HEK293 (cell line): ENCODE measurements around the gene IGFBP2.

Experiments
- CTCF ChIA-PET: fragments of 350-600 bp; formaldehyde crosslinking; extraction: SDS; loops from one replicate; lab custom pipeline; 2021; ENCODE audit warnings: antibody characterized with exemption; lab: Yijun Ruan, JAX
- POLR2A ChIA-PET: fragments of 300-600 bp; formaldehyde crosslinking; extraction: SDS; loops from one replicate; lab custom pipeline; 2020; ENCODE audit warnings: antibody characterized with exemption, inconsistent platforms; lab: Yijun Ruan, JAX
- H3K27ac ChIP-seq: fragments of 200-500 bp; sonication (Bioruptor generic); 2 replicates; pipeline ENCODE4 v1.5.1; 2014; ENCODE audit warnings: low read depth, low read length, control low read depth, inconsistent platforms; ENCODE audit errors: extremely low read depth
- H3K36me3 ChIP-seq, 2 experiments: fragments of 200-500 bp in 1 of 2; sonication (Bioruptor generic) in 1 of 2; 1 replicate in 1 of 2; 2 replicates in 1 of 2; pipeline ENCODE4 v1.5.1; 2014 to 2017; ENCODE audit warnings: inconsistent platforms in 2 of 2, low read length in 2 of 2; ENCODE audit not compliant: control insufficient read depth in 2 of 2, insufficient read depth in 1 of 2
- H3K4me1 ChIP-seq: fragments of 200-500 bp; sonication (Bioruptor generic); 2 replicates; pipeline ENCODE4 v1.5.1; 2014; ENCODE audit warnings: mild to moderate bottlenecking, low read length, inconsistent platforms; ENCODE audit not compliant: control insufficient read depth, insufficient read depth
- H3K4me3 ChIP-seq: 2 replicates; pipeline ENCODE4 v1.5.1; 2011; ENCODE audit warnings: low read depth, mild to moderate bottlenecking, control low read depth, low read length, moderate library complexity
- H3K9me3 ChIP-seq: fragments of 200-500 bp; sonication (Bioruptor generic); 2 replicates; pipeline ENCODE4 v1.5.1; 2014; ENCODE audit warnings: low read depth, low read length, inconsistent platforms; ENCODE audit not compliant: control insufficient read depth, insufficient read depth
- GLI2 ChIP-seq: fragments of 450-650 bp; formaldehyde crosslinking; IDR thresholded peaks from 2 replicates; pipeline ENCODE4; 2017; ENCODE audit warnings: missing biosample characterization, missing genetic modification characterization, low read depth, borderline replicate concordance
- GLI4 ChIP-seq: fragments of 450-650 bp; formaldehyde crosslinking; IDR thresholded peaks from 2 replicates; pipeline ENCODE4 v1.5.1; 2016; ENCODE audit warnings: missing biosample characterization, missing genetic modification characterization
- KLF7 ChIP-seq: fragments of 450-650 bp; formaldehyde crosslinking; IDR thresholded peaks from 2 replicates; pipeline ENCODE4 v1.5.1; 2016; ENCODE audit warnings: missing biosample characterization, missing genetic modification characterization, borderline replicate concordance
- KLF9 ChIP-seq: fragments of 450-650 bp; formaldehyde crosslinking; IDR thresholded peaks from 2 replicates; pipeline ENCODE4 v1.5.1; 2016; ENCODE audit warnings: missing biosample characterization, missing genetic modification characterization, low read depth
- SALL2 ChIP-seq: fragments of 450-650 bp; formaldehyde crosslinking; IDR thresholded peaks from 2 replicates; pipeline ENCODE4 v1.5.0; 2017; ENCODE audit warnings: missing biosample characterization, mild to moderate bottlenecking, missing genetic modification characterization, borderline replicate concordance
- ZBTB17 ChIP-seq: fragments of 450-650 bp; formaldehyde crosslinking; IDR thresholded peaks from 2 replicates; pipeline ENCODE4 v1.5.1; 2016; ENCODE audit warnings: missing biosample characterization, missing genetic modification characterization
- ZEB2 ChIP-seq: fragments of 450-650 bp; formaldehyde crosslinking; IDR thresholded peaks from 2 replicates; pipeline ENCODE4 v1.5.1; 2016; ENCODE audit warnings: missing biosample characterization, missing genetic modification characterization
- ZFP3 ChIP-seq: fragments of 450-650 bp; formaldehyde crosslinking; IDR thresholded peaks from 2 replicates; pipeline ENCODE4 v1.5.1; 2016; ENCODE audit warnings: low read depth, missing biosample characterization, missing genetic modification characterization
- ZNF10 ChIP-seq: fragments of 450-650 bp; formaldehyde crosslinking; IDR thresholded peaks from 2 replicates; pipeline ENCODE4 v1.5.1; 2017; ENCODE audit warnings: missing biosample characterization, missing genetic modification characterization
- ZNF24 ChIP-seq: fragments of 450-650 bp; formaldehyde crosslinking; IDR thresholded peaks from 2 replicates; pipeline ENCODE4 v1.5.1; 2016; ENCODE audit warnings: missing biosample characterization, missing genetic modification characterization
- ZNF266 ChIP-seq: fragments of 450-650 bp; formaldehyde crosslinking; IDR thresholded peaks from 2 replicates; pipeline ENCODE4 v1.5.1; 2016; ENCODE audit warnings: missing biosample characterization, missing genetic modification characterization, low read depth
- ZNF394 ChIP-seq: fragments of 450-650 bp; formaldehyde crosslinking; IDR thresholded peaks from 2 replicates; pipeline ENCODE4 v1.5.1; 2016; ENCODE audit warnings: missing biosample characterization, missing genetic modification characterization, mild to moderate bottlenecking, moderate library complexity, borderline replicate concordance
- ZNF610 ChIP-seq: fragments of 450-650 bp; formaldehyde crosslinking; IDR thresholded peaks from 2 replicates; pipeline ENCODE4 v1.5.1; 2016; ENCODE audit warnings: missing biosample characterization, missing genetic modification characterization, borderline replicate concordance
- ZNF624 ChIP-seq: fragments of 450-650 bp; formaldehyde crosslinking; IDR thresholded peaks from 2 replicates; pipeline ENCODE4 v1.5.1; 2017; ENCODE audit warnings: missing biosample characterization, missing genetic modification characterization
- ZNF626 ChIP-seq: fragments of 450-650 bp; sonication (Bioruptor Pico); formaldehyde crosslinking; IDR thresholded peaks from 2 replicates; pipeline ENCODE4 v1.5.1; 2018; ENCODE audit warnings: missing biosample characterization, missing genetic modification characterization, inconsistent platforms
- ZNF660 ChIP-seq: fragments of 450-650 bp; IDR thresholded peaks from 2 replicates; pipeline ENCODE4 v1.5.1; 2018; ENCODE audit warnings: missing biosample characterization, mild to moderate bottlenecking, missing genetic modification characterization
- ZNF707 ChIP-seq: fragments of 450-650 bp; formaldehyde crosslinking; IDR thresholded peaks from 2 replicates; pipeline ENCODE4 v1.5.1; 2016; ENCODE audit warnings: missing biosample characterization, missing genetic modification characterization
- ZNF830 ChIP-seq: fragments of 450-650 bp; IDR thresholded peaks from 2 replicates; pipeline ENCODE4 v1.5.0; 2018; ENCODE audit warnings: missing biosample characterization, missing genetic modification characterization, low read depth, mild to moderate bottlenecking, moderate library complexity
- TF ChIP-seq, protein P1 (sequence below): fragments of 450-650 bp; formaldehyde crosslinking; IDR thresholded peaks from 2 replicates; pipeline ENCODE4 v1.5.1; 2017; ENCODE audit warnings: missing biosample characterization, missing genetic modification characterization
- TF ChIP-seq, protein P2 (sequence below): fragments of 450-650 bp; formaldehyde crosslinking; IDR thresholded peaks from 2 replicates; pipeline ENCODE4 v1.5.1; 2017; ENCODE audit warnings: missing biosample characterization, missing genetic modification characterization
- TF ChIP-seq, protein P3 (sequence below): fragments of 450-650 bp; formaldehyde crosslinking; IDR thresholded peaks from 2 replicates; pipeline ENCODE4 v1.5.1; 2016; ENCODE audit warnings: missing biosample characterization, missing genetic modification characterization

The IGFBP2 gene

DNA sequence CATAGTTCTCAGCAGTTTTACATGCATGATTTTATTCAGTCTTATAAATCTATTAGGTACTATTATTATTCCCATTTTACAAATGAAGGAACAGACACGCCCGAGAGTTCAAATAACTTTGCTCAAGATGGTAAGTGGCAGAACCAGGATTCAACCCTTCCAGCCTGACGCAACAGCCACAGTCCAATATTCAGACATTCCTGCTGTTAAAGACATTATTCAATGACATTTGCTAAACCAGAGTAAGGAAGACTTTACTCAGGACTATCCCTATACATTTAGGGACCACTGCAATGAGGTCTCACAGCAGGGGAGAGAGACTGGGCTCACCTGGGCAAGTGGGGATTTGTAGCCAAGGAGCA is 29.4 kb upstream of the IGFBP2 start (continued):
- no peak for TF ChIP-seq KLF7 (tag by site-specific recombination)
- no peak for TF ChIP-seq ZNF610 (tag by site-specific recombination)
- TF ChIP-seq, protein P1, sequence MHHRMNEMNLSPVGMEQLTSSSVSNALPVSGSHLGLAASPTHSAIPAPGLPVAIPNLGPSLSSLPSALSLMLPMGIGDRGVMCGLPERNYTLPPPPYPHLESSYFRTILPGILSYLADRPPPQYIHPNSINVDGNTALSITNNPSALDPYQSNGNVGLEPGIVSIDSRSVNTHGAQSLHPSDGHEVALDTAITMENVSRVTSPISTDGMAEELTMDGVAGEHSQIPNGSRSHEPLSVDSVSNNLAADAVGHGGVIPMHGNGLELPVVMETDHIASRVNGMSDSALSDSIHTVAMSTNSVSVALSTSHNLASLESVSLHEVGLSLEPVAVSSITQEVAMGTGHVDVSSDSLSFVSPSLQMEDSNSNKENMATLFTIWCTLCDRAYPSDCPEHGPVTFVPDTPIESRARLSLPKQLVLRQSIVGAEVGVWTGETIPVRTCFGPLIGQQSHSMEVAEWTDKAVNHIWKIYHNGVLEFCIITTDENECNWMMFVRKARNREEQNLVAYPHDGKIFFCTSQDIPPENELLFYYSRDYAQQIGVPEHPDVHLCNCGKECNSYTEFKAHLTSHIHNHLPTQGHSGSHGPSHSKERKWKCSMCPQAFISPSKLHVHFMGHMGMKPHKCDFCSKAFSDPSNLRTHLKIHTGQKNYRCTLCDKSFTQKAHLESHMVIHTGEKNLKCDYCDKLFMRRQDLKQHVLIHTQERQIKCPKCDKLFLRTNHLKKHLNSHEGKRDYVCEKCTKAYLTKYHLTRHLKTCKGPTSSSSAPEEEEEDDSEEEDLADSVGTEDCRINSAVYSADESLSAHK, result no peak
- TF ChIP-seq ZNF626 (tag by site-specific recombination), result no peak
- TF ChIP-seq ZFP3 (tag by site-specific recombination), result no peak
- TF ChIP-seq GLI2 (tag by site-specific recombination), result no peak
- TF ChIP-seq ZNF830 (tag by site-specific recombination), result no peak

DNA sequence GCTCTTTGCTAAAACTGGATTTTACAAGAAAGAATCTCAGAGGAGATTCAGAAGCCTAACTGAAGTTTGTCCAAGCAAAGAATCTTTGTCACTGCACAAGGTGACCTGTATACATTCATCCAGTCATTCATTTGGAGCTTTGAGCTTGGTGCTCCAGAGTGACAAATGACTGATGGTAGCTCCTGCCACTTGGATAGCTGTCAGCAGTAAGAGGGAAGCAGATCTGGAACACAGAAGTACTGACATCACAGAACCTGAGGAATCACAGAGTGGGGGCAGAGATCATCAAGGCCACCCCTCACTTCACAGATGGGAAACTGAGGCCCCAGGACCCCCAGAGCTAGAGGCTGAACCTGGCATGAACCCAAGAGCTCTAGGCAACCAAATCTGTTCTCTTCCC is 28.8 kb upstream of the IGFBP2 start:
- no peak overlapping the region for H3K4me3 ChIP-seq
- ChIA-PET CTCF (interaction anchor here (1.2 kb wide), 1 partner anchor 8 kb away, joined by 4 read pairs; no protein-coding TSS in a partner anchor), POLR2A (no interaction called here)
- no peaks in the 10 kb centered on the region for H3K36me3 ChIP-seq
- H3K4me1 ChIP-seq, result no peaks in the 10 kb centered on the region
- no peak overlapping the region for H3K27ac ChIP-seq
- H3K9me3 ChIP-seq, result no peaks in the 10 kb centered on the region
- TF ChIP-seq SALL2 (tag by site-specific recombination) (no peak), ZNF24 (no peak), ZNF394 (no peak), ZNF624 (tag by site-specific recombination) (no peak), ZEB2 (tag by site-specific recombination) (no peak), ZNF610 (tag by site-specific recombination) (no peak)
- TF ChIP-seq, all 188 proteins: peak for 0

DNA sequence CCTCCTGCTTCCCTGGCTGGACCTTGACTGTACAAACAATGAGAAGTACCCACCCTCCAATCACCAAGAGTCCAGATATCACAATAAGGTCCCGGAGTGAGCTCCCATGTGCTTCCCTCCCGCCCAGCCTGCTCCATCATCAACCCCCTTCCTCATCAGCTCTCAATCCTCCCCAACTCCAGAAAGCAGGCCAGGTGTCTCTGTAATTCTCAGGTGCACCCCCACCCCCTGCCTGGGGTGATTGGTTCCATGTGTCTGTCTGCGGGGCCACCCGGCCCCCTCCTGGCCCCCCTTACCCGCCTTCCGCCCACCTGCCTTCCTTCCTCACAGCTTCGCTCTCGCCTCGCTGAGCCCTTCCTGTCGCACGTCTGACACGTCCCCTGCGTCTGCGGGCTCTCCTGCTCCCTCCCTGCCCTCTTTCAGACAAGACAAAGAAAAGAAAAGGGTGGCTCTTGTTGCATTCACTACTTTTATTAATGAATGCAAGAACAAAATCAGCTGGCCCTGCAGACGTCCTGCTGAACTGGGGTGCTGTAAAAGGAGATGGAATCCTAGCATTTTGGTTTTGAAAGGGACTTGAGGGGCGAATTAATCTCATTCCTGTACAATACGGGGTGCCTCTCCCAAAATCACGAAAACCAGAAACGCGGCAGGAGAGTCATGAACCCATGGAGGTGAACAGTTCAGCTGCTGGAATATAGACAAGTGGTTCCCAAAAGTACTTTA is 26.5 kb upstream of the IGFBP2 start:
- Histone ChIP-seq H3K27ac (no peak overlapping the region), H3K36me3 (no peaks in the 10 kb centered on the region), H3K4me1 (no peaks in the 10 kb centered on the region), H3K4me3 (no peak overlapping the region), H3K9me3 (no peaks in the 10 kb centered on the region)
- ChIA-PET CTCF (no interaction called here), POLR2A (no interaction called here)
- TF ChIP-seq, protein P2, sequence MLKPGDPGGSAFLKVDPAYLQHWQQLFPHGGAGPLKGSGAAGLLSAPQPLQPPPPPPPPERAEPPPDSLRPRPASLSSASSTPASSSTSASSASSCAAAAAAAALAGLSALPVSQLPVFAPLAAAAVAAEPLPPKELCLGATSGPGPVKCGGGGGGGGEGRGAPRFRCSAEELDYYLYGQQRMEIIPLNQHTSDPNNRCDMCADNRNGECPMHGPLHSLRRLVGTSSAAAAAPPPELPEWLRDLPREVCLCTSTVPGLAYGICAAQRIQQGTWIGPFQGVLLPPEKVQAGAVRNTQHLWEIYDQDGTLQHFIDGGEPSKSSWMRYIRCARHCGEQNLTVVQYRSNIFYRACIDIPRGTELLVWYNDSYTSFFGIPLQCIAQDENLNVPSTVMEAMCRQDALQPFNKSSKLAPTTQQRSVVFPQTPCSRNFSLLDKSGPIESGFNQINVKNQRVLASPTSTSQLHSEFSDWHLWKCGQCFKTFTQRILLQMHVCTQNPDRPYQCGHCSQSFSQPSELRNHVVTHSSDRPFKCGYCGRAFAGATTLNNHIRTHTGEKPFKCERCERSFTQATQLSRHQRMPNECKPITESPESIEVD (tag by site-specific recombination), result no peak
- TF ChIP-seq ZNF10 (no peak), ZFP3 (tag by site-specific recombination) (no peak), ZBTB17 (no peak), ZNF660 (tag by site-specific recombination) (no peak), GLI4 (tag by site-specific recombination) (no peak), KLF9 (tag by site-specific recombination) (no peak), ZNF266 (no peak), ZNF707 (tag by site-specific recombination) (no peak)
- TF ChIP-seq, protein P3, sequence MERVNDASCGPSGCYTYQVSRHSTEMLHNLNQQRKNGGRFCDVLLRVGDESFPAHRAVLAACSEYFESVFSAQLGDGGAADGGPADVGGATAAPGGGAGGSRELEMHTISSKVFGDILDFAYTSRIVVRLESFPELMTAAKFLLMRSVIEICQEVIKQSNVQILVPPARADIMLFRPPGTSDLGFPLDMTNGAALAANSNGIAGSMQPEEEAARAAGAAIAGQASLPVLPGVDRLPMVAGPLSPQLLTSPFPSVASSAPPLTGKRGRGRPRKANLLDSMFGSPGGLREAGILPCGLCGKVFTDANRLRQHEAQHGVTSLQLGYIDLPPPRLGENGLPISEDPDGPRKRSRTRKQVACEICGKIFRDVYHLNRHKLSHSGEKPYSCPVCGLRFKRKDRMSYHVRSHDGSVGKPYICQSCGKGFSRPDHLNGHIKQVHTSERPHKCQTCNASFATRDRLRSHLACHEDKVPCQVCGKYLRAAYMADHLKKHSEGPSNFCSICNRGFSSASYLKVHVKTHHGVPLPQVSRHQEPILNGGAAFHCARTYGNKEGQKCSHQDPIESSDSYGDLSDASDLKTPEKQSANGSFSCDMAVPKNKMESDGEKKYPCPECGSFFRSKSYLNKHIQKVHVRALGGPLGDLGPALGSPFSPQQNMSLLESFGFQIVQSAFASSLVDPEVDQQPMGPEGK (tag by site-specific recombination), result no peak
